ENCODE results near the gene RTP1.

- TF ChIP-seq CTCF (IDR thresholded peaks at IDR 0.05): no peak
- no peak for TF ChIP-seq POLR2AphosphoS5 (IDR thresholded peaks at IDR 0.05)
- TF ChIP-seq POLR2A (IDR thresholded peaks at IDR 0.05): no peak
Observed at GRCh38 chr3:187228740-187229139, 31.5 kb downstream of the RTP1 start.

Measured in prostate gland (tissue), 2 donors.